ENCODE data around the gene FITM1. TPM values are rescaled to one million over a fixed set of nuclear protein-coding genes. Genes with fewer than 3 reads are reported as not detected.

Gene FITM1
- polyA plus RNA-seq, 3 donors = 2.1 TPM; not detected in 2

- WGBS (ENCODE audit: insufficient coverage) = 100% methylated on average over 2 of the region's 4 CpGs
- Histone ChIP-seq H3K9me3 (replicated peaks in 1 of 2; ENCODE audit: control insufficient read depth in 1 of 2, insufficient read depth in 1 of 2, low read length in 2 of 2) (no peaks in the 10 kb centered on the region), H3K79me2 (ENCODE audit: insufficient read depth, low read length) (peaks cover 22% of the 10 kb centered on the region), H3K4me2 (replicated peaks; ENCODE audit: extremely low read depth, low read length, poor library complexity, severe bottlenecking) (peak overlapping the region; percentile 30), H3K36me3 (replicated peaks in 1 of 2; ENCODE audit: control insufficient read depth in 1 of 2, insufficient read depth in 2 of 2, low read length in 2 of 2) (peaks cover 41 to 77% of the 10 kb centered on the region in 2 donors), H3K9ac (ENCODE audit: insufficient read depth, low read length, poor library complexity, severe bottlenecking) (no peak overlapping the region), H3K4me1 (ENCODE audit: control insufficient read depth in 1 of 2, insufficient read depth in 2 of 2, low read length in 2 of 2) (peaks cover 29 to 33% of the 10 kb centered on the region in 2 donors), H3K27me3 (ENCODE audit: control insufficient read depth in 2 of 2, insufficient read depth in 2 of 2, low read length in 2 of 2) (no peaks in the 10 kb centered on the region), H3K4me3 (replicated peaks in 1 of 3; ENCODE audit: low read depth in 2 of 3, low read length in 3 of 3) (peak overlapping the region in 1 of 3 experiments; percentile 9), H3K27ac (ENCODE audit: low read depth in 1 of 2, low read length in 2 of 2) (peak overlapping the region; percentile 61 to 76), H4K20me1 (ENCODE audit: insufficient read depth, low read length) (peaks cover 19% of the 10 kb centered on the region), H2AFZ (ENCODE audit: insufficient read depth, low read depth, low read length, poor library complexity, severe bottlenecking) (peak overlapping the region; percentile 12)
- H3K4me1 Mint-ChIP-seq = peaks cover 32% of the 10 kb centered on the region
- no peak overlapping the region for H3K4me3 Mint-ChIP-seq
- peaks cover 60 to 77% of the 10 kb centered on the region in 2 donors for H3K36me3 Mint-ChIP-seq
- H3K9me3 Mint-ChIP-seq = peaks cover 0 to 7% (median 2%) of the 10 kb centered on the region in 7 donors
- peak overlapping the region in 6 of 7 donors; percentile 74 to 89 (median 84) for H3K27ac Mint-ChIP-seq
- peak in 2 of 3 donors; percentile 34 to 43 for DNase-seq
- TF ChIP-seq, protein P1, sequence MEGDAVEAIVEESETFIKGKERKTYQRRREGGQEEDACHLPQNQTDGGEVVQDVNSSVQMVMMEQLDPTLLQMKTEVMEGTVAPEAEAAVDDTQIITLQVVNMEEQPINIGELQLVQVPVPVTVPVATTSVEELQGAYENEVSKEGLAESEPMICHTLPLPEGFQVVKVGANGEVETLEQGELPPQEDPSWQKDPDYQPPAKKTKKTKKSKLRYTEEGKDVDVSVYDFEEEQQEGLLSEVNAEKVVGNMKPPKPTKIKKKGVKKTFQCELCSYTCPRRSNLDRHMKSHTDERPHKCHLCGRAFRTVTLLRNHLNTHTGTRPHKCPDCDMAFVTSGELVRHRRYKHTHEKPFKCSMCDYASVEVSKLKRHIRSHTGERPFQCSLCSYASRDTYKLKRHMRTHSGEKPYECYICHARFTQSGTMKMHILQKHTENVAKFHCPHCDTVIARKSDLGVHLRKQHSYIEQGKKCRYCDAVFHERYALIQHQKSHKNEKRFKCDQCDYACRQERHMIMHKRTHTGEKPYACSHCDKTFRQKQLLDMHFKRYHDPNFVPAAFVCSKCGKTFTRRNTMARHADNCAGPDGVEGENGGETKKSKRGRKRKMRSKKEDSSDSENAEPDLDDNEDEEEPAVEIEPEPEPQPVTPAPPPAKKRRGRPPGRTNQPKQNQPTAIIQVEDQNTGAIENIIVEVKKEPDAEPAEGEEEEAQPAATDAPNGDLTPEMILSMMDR (IDR thresholded peaks at IDR 0.05) = no peak
- intact Hi-C loops (cut with micrococcal nuclease) = loop anchor here in 1 of 2 donors (10.0 kb wide), 1 partner anchor 116 kb away; the partner anchor contains the start of gene DHRS4L2
- peaks cover 0 to 3% (median under 1%) of the 10 kb centered on the region in 3 donors for H3K27me3 Mint-ChIP-seq (ENCODE audit: low read depth in 3 of 3)
Observed at GRCh38 chr14:24100197-24100981, 30.1 kb upstream of the FITM1 start.

DNA sequence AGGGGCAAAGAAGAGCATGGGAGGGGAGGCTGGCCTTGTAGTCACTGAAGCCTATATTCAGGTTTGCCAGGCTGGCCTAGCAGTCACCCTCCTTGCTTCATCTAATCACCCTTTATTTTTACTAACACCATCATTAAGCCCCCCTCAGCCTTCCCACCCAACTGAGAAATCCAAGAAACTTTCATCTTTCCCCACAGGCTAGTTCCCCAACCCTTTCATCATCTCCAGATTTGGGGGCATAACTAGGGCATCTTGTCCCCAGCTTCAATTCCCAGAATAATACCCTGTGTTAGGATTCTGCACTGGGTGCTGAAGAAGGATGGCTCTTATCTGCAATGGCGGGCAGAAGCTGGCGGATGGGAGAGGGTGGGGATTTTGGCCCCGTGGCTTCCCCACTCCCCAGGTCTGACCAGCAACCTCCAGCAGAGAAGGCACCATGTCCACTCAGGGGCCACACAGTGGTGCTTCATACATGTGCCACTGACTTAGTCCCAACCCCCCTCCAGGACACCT, 29.4 kb upstream of the FITM1 start:
- Histone ChIP-seq H3K79me2 (ENCODE audit: insufficient read depth, low read length) (peaks cover 15% of the 10 kb centered on the region), H3K4me1 (ENCODE audit: control insufficient read depth in 1 of 2, insufficient read depth in 2 of 2, low read length in 2 of 2) (peaks cover 23 to 26% of the 10 kb centered on the region in 2 donors), H3K4me3 (replicated peaks in 1 of 3; ENCODE audit: low read depth in 2 of 3, low read length in 3 of 3) (no peak overlapping the region), H3K27me3 (ENCODE audit: control insufficient read depth in 2 of 2, insufficient read depth in 2 of 2, low read length in 2 of 2) (no peaks in the 10 kb centered on the region), H3K27ac (ENCODE audit: low read depth in 1 of 2, low read length in 2 of 2) (peak overlapping the region in 1 of 2 donors; percentile 76), H4K20me1 (ENCODE audit: insufficient read depth, low read length) (peaks cover 12% of the 10 kb centered on the region), H3K36me3 (replicated peaks in 1 of 2; ENCODE audit: control insufficient read depth in 1 of 2, insufficient read depth in 2 of 2, low read length in 2 of 2) (peaks cover 41 to 77% of the 10 kb centered on the region in 2 donors), H2AFZ (ENCODE audit: insufficient read depth, low read depth, low read length, poor library complexity, severe bottlenecking) (no peak overlapping the region), H3K4me2 (replicated peaks; ENCODE audit: extremely low read depth, low read length, poor library complexity, severe bottlenecking) (no peak overlapping the region), H3K9me3 (replicated peaks in 1 of 2; ENCODE audit: control insufficient read depth in 1 of 2, insufficient read depth in 1 of 2, low read length in 2 of 2) (no peaks in the 10 kb centered on the region), H3K9ac (ENCODE audit: insufficient read depth, low read length, poor library complexity, severe bottlenecking) (no peak overlapping the region)
- DNase-seq = no peak
- Mint-ChIP-seq H3K4me3 (no peak overlapping the region), H3K27me3 (ENCODE audit: low read depth in 3 of 3) (peaks cover 0 to 3% (median 0%) of the 10 kb centered on the region in 3 donors), H3K9me3 (peaks cover 0 to 7% (median 2%) of the 10 kb centered on the region in 7 donors), H3K27ac (peak overlapping the region in 2 of 7 donors; percentile 4 to 51), H3K36me3 (peaks cover 60 to 77% of the 10 kb centered on the region in 2 donors), H3K4me1 (peaks cover 28% of the 10 kb centered on the region)
- no CpG with 5 or more reads among the region's 3 CpGs for WGBS (ENCODE audit: insufficient coverage)
- intact Hi-C loops (cut with micrococcal nuclease) = loop anchor here in 1 of 2 donors (10.0 kb wide), 1 partner anchor 116 kb away; the partner anchor contains the start of gene DHRS4L2
- TF ChIP-seq, protein P1 (IDR thresholded peaks at IDR 0.05) = no peak
